Measurements from ENCODE around the gene CTIF.

CTIF gene

DNA sequence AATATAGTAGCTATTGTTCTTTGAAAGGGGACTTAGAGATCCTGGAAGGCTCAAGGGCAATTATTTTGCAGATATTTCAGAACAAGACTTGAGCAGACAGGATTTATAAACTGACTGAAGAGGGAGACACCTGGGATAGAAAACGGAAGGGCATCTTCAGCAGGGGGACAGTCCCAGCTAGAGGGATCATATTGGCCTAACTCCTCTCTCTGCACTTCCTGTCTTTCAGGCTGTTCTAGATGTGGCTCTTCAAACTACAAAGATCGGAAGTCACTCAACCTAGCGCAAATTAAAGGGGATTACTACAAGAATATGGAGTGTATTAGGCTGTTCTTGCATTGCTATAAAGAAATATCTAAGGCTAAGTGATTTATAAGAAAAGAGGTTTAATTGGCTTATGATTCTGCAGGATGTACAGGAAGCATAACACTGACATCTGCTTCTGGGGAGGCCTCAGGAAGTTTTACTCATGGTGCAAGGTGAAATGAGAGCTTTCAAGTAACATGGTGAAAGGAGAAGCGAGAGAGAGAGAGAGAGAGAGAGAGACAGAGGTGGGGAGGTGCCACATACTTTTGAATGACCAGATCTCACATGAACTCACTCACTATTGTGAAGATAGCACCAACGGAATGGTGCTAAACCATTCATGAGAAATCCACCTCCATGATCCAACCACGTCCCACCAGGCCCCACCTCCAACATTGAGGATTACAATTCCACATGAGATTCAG lies 5.3 kb upstream of the CTIF start:
- DNase-seq = no peak

DNA sequence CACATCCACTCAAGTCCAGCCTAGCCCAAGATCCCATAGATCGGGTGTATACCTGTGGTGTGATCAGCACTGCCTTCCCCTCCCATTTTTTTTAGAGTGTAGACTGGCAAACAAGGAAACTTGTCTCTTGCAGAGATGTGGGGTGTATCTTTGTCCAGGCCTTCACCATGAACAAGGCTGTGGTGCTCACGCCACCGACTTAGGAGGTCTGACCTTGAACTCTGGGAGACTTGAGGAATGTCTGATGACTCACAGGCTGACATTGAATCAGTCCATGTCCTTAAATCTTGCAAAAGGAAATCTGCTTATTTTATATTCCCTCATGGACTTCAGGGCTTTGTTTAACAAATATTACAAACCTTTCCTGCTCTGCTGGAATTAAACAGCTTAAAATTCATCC lies 4.5 kb upstream of the CTIF start:
- no peak for DNase-seq

DNA sequence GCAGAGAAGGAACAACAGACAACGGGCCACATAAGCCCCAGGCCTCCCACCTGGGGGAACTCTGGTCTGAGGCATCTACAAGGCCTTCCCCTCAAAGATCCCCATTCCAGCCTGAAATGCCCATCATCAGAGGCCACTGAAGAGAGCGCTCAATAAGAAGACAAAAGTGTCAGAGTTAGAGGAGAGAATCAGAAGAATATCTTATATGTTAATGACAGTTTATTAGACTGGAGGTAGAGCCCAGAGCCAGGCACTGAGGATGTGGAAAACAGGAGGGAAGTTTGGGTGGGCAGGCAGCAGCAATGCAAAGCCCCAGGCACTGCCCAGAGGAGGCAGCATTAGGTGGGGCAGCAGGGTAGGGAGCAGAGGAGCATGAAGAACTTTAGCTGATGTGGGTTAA lies 2.9 kb upstream of the CTIF start:
- no peak for DNase-seq

DNA sequence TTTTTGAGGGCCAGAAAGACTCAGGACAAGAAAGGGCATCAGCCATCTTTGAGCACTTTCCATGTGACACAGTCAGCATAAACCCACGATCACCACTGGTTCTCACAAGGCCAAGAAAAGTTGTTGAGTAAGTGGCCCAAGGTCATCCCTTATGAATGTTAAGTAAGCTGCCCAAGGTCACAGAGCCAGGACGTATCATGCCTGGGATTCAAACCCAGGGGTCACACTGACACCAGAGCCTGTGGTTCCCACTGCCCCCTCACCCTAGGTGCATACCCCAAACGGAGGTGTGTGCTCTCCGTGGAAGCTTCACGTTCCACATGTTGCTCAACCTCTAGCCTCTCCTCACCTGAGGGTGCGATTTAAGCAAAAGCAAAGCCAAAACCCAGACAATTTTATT lies 2.3 kb upstream of the CTIF start:
- DNase-seq = no peak

DNA sequence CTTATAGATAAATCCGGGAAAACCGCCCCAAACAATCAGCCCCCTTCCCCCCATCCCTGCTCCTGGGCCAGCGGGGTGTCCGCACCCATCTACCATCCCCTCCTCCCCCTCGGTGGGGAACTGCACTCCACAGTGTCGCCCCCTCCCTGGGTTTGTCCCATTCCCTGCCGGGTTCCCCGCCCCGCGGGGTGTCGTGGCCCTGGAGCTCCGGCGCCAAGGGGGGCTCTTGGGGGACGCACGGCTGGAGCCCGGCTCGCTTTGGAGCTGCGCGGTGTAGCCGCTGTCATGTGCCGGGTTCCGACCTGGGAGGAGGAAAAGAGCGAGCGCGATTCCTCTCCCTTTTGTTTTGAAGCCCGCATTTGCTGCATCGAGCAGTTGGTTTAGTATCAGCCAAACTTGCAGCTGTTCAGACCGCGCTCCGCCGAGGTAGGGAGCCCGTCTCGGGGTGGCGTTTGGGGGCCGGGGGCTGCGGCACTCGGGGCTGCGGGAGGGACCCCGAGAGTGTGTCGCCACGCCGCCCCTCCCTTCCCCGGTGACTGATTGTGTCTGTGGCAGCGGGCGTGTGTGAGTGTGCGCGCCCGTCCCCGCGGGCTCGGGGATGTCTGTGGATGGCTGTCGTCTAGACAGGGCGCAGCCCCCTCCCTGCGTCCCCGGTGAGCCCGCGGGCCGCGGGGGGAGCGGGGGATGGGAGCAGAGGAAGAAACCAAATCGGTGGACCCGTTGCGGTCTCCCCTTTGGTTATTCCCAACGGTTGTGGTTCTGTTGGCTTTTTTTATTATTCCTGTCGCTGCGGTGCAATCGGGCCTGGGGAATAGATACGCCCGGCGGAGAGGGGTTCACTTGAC lies 797 bp downstream of the CTIF start:
- peak; percentile 67 for DNase-seq

DNA sequence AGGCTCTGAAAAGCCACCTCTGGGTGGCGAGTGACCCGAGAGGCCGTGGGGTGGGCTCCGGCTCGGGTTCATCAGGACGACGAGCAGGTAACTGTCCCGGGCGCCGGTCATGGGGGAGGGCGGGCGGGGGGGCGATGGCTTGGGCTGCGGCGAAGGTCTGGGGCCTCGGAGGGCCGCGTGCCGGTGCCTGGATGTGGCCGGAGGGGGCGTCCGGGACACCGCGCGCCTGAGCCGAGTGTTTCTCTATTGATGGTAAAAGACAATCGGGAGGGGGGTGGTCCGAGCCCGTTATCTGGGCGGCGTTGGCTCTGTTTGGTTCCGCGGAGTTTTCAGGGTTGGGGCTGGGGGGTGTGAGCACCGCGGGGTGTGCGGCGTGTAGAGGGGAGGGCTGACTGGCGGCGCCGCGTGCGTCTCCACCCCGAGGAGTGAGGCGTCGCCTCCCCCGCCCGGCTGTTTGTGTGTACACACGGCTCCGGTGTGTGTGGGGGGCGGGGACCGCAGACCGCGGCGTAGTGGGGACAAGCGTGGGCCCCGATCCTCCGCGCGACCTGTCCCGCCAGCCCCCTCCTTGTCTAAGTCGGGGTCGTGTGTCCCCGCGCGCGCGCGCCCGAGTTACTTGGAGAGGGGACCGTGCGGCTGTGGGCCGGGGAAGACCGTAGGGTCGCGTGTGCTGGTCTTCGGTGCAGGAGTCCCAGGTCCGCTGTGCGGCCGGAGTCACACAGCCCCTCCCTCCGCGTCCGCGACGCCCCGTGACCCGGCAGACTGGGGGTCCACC lies 1.6 kb downstream of the CTIF start:
- DNase-seq = peak; percentile 38

DNA sequence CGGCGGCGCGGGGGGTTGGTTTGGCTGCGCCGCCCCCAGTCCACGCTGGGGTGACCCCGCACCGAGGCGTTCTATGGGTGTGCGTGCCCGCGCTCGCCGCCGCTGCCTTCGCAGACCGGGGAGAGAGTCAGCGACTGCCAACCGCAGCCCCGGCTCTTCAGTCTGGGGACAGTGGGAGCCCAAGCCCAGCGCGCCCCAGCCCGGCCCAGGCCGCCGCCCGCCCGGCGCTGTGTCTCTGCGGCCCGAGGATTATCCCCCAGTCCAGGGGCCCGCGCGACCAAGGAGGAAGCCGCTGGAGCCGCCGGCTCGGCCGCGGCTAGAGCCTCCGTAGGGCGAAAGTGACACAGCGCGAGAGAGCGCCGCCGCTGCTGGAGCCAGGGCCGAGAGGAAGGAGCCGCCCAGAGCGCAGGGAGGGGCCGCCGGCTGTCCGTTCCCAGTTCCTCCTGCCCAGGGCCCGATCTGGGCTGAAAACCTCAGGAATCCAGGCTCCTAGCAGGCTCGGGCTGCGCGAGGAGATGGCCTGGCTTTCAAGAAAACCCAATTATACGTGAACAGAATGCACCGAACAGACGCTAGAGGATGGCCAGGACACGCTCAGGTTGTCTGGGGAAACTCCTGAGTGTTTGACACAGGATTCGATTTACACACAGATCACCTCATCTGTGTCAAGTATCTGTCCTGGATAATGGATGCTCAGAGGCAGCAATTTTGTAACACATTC lies 2.4 kb downstream of the CTIF start:
- peak; percentile 38 for DNase-seq

DNA sequence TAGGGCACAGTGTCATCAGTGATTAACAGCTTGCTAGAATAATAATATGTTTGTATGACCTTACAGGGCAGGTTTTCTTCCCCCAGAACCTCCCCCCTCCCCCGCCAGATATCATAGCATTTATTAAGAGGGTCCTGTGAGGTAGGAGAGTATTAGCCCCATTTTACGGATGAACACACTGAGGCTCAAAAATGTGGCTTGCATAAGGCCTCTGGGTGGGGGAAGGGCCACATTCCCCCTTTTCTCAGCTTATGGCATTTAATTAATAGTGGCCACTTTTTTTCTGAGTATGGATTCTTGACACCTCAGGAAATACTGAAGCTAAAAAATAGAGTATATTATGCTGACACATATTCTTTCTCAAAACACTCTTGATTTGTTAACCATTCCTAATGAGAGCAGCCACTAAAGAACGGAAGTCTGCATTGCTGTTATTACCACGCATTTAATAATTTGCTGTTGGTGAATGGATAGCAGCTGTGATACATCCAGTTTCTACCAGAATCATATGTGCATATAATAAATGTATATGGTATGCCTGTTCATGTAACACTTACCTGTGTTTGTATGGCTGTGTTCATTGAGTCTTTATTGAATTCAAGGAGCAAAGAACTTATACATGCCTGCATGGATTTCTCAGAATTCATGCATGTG lies 3.0 kb downstream of the CTIF start:
- no peak for DNase-seq

DNA sequence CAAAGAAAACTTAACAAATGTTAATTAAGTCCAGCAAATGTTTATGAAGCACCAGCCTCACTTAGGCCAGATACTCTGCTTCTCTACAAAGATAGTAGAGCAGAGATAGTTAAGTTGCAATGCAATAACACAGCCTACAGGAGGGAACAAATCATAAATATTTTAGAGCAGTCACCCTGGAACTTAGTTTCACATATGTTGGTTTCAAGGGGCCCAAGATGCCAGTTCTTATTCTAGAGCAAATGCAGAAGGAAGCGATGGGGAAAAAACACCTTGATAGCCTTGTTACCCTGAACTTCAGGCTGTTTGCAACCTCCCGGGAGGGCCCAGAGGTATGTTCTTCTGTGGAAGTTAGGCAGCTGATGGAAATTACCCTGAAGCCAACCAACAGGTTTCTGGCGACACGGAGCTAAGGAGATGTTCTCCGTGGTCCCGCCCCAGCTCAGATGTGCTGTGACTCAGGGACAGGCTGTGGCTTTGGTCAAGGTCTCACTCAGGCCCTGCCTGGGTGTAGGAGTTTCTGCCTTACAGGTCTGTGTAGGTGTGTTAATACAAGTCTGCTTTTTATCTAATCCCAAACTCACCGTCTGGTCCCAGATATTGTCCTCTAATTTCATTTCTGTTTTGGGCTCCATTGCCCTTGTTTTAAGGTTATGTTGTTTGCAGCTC lies 3.8 kb downstream of the CTIF start:
- DNase-seq = no peak

DNA sequence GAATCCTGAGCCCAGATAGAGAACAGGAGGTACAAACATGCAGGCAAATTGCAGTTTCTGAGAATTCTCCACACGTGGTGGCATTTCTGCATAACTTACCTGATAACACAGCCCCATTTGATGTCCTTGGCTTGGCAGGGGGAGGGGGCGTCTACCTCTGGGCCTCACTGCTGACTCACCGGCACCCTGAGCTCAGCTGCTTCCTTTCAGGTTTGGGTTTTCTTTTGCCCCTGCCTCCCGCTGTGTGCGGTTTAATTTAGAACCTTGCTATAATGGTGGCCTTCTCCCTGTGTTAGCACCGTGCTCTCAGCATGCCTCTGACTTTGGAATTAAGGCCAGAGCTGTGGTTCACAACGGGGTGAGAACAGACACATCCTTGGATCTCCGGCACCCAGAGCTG lies 4.4 kb downstream of the CTIF start:
- DNase-seq = no peak

DNA sequence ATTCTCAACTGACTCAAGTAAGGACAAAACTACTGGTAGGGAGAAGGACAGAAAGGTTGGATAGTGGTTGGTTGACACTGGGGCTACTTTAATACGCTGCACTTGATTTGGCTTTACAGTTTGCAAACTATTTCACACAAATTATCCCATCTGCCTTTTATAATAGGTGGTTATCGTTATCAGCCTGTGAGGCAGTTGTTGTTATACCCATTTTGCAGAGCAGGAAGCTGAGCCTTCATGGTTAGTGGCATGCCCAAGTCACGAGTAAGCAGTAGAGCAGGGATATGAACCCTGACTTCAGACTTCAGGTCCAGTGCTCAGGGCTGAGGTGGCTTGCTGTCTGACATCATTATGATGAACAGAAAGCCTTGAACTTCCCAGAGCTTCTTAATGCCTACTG lies 5.3 kb downstream of the CTIF start:
- no peak for DNase-seq

DNA sequence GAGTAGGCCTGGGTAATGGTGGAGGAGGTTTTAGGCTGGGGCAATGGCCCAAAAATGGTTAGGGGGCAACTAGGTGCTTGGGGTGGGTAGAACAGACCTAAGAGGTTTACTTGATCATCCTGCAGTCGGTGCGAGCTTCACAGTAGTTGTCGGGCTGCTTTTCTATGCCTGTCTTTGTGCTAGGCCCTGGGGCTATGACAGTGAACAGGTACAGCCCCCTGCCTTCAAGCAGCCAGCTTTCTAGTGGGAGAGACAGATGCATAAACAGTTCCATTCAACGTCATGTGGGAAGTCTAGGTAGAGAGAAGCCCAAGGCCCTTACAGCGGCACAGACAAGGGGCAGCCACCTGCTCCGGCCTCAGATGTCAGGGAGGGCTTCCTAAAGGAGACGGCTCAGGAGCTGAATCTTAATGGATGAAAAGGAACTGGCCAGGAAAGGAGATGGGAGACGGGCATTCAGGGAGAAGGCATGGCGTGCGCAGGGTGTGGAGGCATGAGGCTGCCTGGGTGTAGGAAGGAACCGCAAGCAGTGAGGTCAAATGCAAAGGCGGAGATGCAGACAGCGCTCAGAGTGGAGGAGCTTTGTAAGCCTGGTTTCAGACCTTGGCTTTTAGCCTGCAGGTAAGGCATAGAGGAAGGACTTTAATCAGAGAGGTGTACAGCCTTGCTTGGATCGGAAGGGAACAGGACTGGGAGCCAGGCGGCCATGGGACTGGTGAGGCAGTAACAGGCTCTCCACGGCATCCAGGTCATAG lies 6.0 kb downstream of the CTIF start:
- no peak for DNase-seq

DNA sequence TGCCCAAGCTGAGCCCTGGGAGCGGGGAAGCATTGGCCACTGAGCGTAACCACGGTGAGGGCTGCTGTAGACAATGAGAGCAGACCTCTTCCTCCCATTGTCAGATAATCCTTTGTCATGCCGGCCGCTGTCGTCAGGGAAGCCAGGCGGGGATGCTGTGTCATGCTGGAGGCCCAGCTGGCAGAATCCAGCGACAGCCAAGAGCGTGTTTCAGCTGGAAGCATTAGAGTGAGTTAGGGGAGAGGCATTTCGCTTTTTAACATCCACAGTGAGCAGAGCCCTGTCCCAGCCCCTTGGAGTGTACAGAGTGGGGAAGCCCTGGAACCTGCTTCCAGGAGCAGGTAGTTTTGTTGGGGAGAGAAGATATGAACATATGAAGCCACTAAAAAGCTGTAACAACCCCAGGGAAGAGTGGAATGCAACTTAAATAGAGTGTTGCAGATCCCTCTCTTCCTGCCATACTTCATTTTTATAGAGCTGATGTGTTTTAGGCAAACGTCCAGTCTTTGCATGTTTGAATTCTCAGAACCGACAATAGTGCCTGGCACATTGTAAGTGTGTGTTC lies 7.0 kb downstream of the CTIF start:
- no peak for DNase-seq

DNA sequence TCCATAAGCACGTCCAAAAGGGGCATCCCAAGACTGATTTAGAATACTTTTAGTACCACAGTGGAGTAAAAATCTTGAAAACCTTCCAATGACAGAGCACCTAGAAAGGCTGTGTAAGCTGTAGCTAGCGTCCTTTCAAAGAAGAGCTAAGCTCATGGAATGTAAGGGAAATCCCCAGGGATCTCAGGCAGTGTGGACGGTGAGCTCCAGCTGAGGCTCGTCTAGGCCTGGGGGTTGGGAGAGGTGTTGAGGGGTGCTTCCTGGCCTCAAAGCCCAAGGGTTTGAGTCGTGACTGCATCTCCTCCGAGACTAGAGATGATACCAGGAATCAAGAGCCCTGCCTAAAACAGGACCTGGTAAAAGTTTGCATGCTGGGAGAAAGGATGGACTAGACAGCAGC lies 7.6 kb downstream of the CTIF start:
- no peak for DNase-seq

DNA sequence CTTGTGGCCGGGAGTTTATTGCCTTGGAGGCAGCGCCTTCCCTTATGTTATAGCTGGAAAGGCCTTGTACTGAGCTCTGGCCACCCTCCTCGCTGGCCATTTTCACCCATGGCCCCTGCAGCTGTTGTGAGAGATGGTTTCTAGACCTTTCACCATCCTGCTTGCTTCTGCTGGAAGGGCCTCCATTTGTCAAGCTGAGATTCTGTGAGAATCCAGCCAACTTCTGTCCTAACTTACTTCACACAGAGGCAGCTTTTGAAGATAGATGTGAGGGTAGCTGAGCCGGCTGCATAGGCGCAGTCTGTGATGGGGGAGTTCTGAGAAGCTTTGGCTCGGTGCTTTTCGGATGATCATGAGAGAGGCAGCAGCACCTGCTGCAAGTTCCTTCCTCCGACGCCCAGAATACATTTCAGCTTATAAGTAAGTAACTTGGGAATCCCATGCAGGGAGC lies 8.7 kb downstream of the CTIF start:
- DNase-seq = no peak

DNA sequence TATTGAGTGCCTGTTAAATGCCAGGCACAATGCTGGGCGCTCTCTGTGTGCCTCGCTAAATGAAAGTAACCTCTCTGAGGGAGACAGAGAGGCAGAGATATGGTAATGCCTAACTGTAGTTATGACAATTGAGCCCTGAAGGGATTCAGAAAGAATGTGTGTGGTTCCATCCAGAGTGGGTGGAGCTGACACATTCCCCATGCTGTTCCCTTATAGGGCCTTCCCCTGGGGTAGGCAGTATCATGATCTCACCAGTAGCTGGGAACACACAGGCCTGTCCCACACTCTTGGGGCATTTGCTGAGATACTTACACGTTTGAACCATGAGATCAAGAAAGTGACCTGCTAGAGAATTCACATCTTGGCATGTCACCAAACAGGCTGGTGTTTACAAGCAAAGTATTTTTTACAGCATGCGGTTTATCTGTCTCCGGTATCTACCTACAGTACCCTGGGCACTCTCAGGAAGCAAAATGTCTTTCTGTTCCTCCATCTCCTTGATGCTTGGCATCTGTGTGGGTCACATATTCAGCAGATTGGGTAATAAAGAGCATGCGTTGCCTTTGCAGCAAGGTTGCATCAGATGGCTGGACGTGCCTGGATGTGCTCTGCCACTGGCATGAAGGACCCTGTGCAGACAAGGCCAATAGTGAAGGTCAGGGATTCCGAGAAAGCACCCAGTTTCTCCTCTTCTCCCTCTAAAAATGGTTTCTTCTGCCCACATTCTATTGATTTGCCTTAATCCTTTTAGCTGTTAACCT lies 9.4 kb downstream of the CTIF start:
- DNase-seq = no peak

DNA sequence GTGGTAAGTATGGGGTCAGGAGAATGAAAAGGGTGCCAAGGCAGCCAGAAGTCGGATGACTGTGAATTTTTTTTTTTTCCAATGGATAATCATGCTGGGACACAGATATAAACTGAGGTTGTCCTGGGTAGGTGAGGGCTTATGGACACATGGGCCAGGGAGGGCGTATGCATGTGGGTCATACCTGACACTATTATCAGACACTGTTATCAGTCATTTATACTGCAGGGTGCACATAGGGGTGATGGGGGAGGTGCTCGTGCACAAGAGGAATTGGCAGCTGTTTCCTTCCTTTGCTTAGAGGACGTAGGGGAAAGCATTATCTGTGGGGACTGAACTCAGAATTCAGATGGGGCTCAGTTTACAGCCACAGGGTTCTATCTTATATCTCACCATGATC lies 10.1 kb downstream of the CTIF start:
- DNase-seq = no peak

DNA sequence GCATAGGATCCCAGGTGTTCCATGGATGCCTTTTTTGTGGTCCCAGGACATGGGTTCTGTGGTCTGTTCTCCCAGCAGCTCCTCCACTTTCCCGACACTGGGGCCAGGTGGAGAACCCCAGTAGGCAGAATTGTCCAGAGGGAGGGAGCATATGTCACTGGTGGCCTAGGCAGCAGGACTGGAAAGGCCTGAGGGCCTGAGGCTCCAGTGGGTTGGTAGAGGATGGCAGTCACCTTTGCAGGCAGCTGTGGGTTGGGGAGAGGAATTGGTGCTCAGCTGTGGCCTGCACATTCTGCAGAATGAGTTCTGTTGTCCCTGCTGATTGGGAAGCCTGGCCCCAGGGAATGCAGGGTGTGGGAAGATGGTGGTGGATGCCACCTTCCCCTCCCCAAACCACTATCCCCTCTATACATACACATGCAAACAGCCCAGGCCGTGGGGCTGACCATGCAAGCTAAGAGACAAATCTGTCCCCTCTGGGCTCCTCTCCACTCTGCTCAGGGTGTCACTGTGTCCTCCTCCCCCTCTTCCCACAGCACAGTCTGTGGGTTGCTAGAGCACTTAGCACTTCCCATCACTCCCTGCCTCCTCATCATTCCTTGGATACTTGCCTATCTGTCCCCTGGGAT lies 11.4 kb downstream of the CTIF start:
- no peak for DNase-seq

DNA sequence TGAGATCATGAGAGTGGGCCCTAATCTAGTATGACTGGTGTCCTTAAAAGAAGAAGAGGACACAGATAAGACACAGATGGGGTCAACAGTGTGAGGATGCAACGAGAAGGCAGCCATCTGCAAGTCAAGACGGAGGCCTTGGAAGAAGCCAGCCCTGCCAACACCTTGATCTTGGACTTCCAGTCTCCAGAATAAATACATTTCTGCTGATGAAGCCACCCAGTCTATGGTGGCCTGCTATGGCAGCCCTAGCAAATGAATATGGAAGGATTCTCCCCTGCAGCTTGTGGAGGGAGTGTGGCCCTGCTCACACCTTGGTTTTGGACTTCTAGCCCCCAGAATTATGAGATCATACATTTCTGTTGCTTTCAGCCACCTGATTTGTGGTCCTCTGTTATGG lies 12.3 kb downstream of the CTIF start:
- no peak for DNase-seq
